GM12878 (cell line): ENCODE results near the gene SSMEM1. TPM values are rescaled to one million over a fixed set of nuclear protein-coding genes. Genes with fewer than 3 reads are reported as not detected.

Experiments
- BHLHE40 ChIP-seq, 2 experiments: fragments of 450-650 bp in 1 of 2; IDR thresholded peaks; 2 replicates each; pipeline ENCODE4 v1.6.1; 2011 to 2017; ENCODE audit warnings: low read depth in 2 of 2, borderline replicate concordance in 1 of 2, improper control_type of control experiment in 1 of 2, low read length in 1 of 2, mild to moderate bottlenecking in 1 of 2
- ETV6 ChIP-seq, 2 experiments: fragments of 450-650 bp in 1 of 2; IDR thresholded peaks in 1 of 2; conservative IDR thresholded peaks in 1 of 2; 2 replicates each; pipeline ENCODE4 v1.6.1; 2014; ENCODE audit warnings: antibody characterized with exemption in 1 of 2, borderline replicate concordance in 1 of 2, low read depth in 1 of 2, mild to moderate bottlenecking in 1 of 2, moderate library complexity in 1 of 2
- HDGF ChIP-seq: fragments of 450-650 bp; IDR thresholded peaks from 2 replicates; pipeline ENCODE4 v1.6.1; 2016; ENCODE audit warnings: antibody characterized with exemption
- IKZF1 ChIP-seq: fragments of 450-650 bp; conservative IDR thresholded peaks from 2 replicates; pipeline ENCODE4 v1.6.1; 2017; ENCODE audit warnings: antibody characterized with exemption, mild to moderate bottlenecking
- IRF5 ChIP-seq: fragments of 450-650 bp; IDR thresholded peaks from 2 replicates; pipeline ENCODE4 v1.6.1; 2017; ENCODE audit warnings: borderline replicate concordance
- JUNB ChIP-seq: IDR thresholded peaks from 2 replicates; pipeline ENCODE4 v1.6.1; 2016; ENCODE audit warnings: antibody characterized with exemption, mild to moderate bottlenecking
- KAT2A ChIP-seq: conservative IDR thresholded peaks from 2 replicates; pipeline ENCODE4 v1.6.1; 2011; ENCODE audit warnings: low read depth, low read length; ENCODE audit not compliant: control insufficient read depth
- MEF2B ChIP-seq: fragments of 450-650 bp; IDR thresholded peaks from 2 replicates; pipeline ENCODE4 v1.6.1; 2018; ENCODE audit warnings: mild to moderate bottlenecking, moderate library complexity; ENCODE audit not compliant: partially characterized antibody, poor library complexity, severe bottlenecking
- MTA3 ChIP-seq: IDR thresholded peaks from 2 replicates; pipeline ENCODE4 v1.6.1; 2012; ENCODE audit warnings: low read length, inconsistent platforms, borderline replicate concordance
- NFYA ChIP-seq: IDR thresholded peaks from 2 replicates; pipeline ENCODE4 v1.6.1; 2011; ENCODE audit warnings: low read depth, mild to moderate bottlenecking, low read length, improper control_type of control experiment, borderline replicate concordance
- NFYB ChIP-seq: IDR thresholded peaks from 2 replicates; pipeline ENCODE4 v1.6.1; 2011; ENCODE audit warnings: low read depth, mild to moderate bottlenecking, low read length, improper control_type of control experiment, moderate library complexity; ENCODE audit not compliant: insufficient read depth
- PML ChIP-seq: IDR thresholded peaks from 2 replicates; pipeline ENCODE4 v1.6.1; 2012; ENCODE audit warnings: low read length, inconsistent platforms
- RAD51 ChIP-seq: fragments of 450-650 bp; IDR thresholded peaks from 2 replicates; pipeline ENCODE4 v1.6.1; 2016; ENCODE audit warnings: moderate library complexity, mild to moderate bottlenecking, inconsistent platforms
- RBBP5 ChIP-seq: fragments of 200-600 bp; sonication (generic); conservative IDR thresholded peaks from 2 replicates; pipeline ENCODE4 v1.6.1; 2016
- RELB ChIP-seq: fragments of 450-650 bp; IDR thresholded peaks from 2 replicates; pipeline ENCODE4 v1.6.1; 2017; ENCODE audit warnings: low read depth, mild to moderate bottlenecking, moderate library complexity
- SIX5 ChIP-seq: IDR thresholded peaks from 2 replicates; pipeline ENCODE4 v1.6.1; 2011; ENCODE audit warnings: mild to moderate bottlenecking, low read depth, low read length, moderate library complexity; ENCODE audit not compliant: severe bottlenecking
- STAT1 ChIP-seq: fragments of 450-650 bp; conservative IDR thresholded peaks from 2 replicates; pipeline ENCODE4 v1.6.1; 2014; ENCODE audit warnings: antibody characterized with exemption, mild to moderate bottlenecking
- TCF12 ChIP-seq: IDR thresholded peaks from 2 replicates; pipeline ENCODE4 v1.6.1; 2011; ENCODE audit warnings: low read depth, mild to moderate bottlenecking, low read length
- TCF7 ChIP-seq: IDR thresholded peaks from 2 replicates; pipeline ENCODE4 v1.6.1; 2014; ENCODE audit warnings: antibody characterized with exemption, borderline replicate concordance
- YY1 ChIP-seq: IDR thresholded peaks from 2 replicates; pipeline ENCODE4 v1.6.1; 2011; ENCODE audit warnings: low read depth, mild to moderate bottlenecking, low read length
- ZBED1 ChIP-seq: IDR thresholded peaks from 2 replicates; pipeline ENCODE4 v1.6.1; 2016; ENCODE audit warnings: borderline replicate concordance
- ZBTB40 ChIP-seq: fragments of 450-650 bp; IDR thresholded peaks from 2 replicates; pipeline ENCODE4 v1.6.1; 2016; ENCODE audit warnings: mild to moderate bottlenecking, moderate library complexity, borderline replicate concordance
- polyA plus RNA-seq, 11 experiments: library from polyadenylated mRNA; depleted of rRNA in 4 of 11; unstranded in 6 of 11; stranded (reverse) in 5 of 11; fragments of >200 nt; fragmentation: Nextera tagmentation in 4 of 11; fragmentation: Illumina TruSeq in 1 of 11; extraction: Ambion mirVana in 4 of 11; extraction: Trizol in 1 of 11; gene quantifications; 1 replicate in 1 of 11; 2 replicates in 10 of 11; pipeline versions ENCODE4 v1.2.1 to v1.2.3, GENCODE V29; 2011 to 2016; ENCODE audit warnings: inconsistent platforms in 2 of 11, missing spikeins in 2 of 11, low read depth in 1 of 11
- total RNA-seq, 4 experiments: library from RNA; depleted of rRNA in 3 of 4; stranded (reverse); fragments of >200 nt in 3 of 4; fragmentation: Illumina TruSeq in 1 of 4; extraction: Trizol in 1 of 4; gene quantifications; 2 replicates each; pipeline versions ENCODE4 v1.2.1 to v1.2.3, GENCODE V29; 2013 to 2021

The SSMEM1 gene
- total and polyA plus RNA-seq, 10 of the 15 experiments (the other 5 are each of a cell fraction or from before 2014, with no cell fraction given), result not detected

GRCh38 chr7:130205084-130205947 lies 2.3 kb upstream of the SSMEM1 start, which contains the start of gene TMEM209 (continued):
- TF ChIP-seq IKZF1, result peak; percentile 86
- no peak for TF ChIP-seq MTA3
- 0 out of 2 replicates have a peak, but pooled peaks have one; percentile 20 for TF ChIP-seq HDGF
- TF ChIP-seq PML, result peak; percentile 95
- TF ChIP-seq IRF5, result peak; percentile 94
- no peak for TF ChIP-seq ETV6 (conservative IDR thresholded peaks at IDR 0.05 in 1 of 2, IDR thresholded peaks at IDR 0.05 in 1 of 2; ENCODE audit: borderline replicate concordance in 1 of 2, low read depth in 1 of 2)
- TF ChIP-seq RAD51, result no peak
- TF ChIP-seq STAT1, result peak; percentile 13; the same call in 1 of the 2 replicates
- peak; percentile 52; the same call in 1 of the 2 replicates for TF ChIP-seq TCF12
- no peak for TF ChIP-seq NFYB
- peak; percentile 72; the same call in 1 of the 2 replicates for TF ChIP-seq RELB
- no peak for TF ChIP-seq JUNB
- TF ChIP-seq TCF7, result no peak
- TF ChIP-seq RBBP5, result no peak
- no peak for TF ChIP-seq ZBED1
- 0 out of 4 replicates have a peak, but pooled peaks of 1 of the 2 experiments have one; percentile 15 for TF ChIP-seq BHLHE40 (IDR thresholded peaks at IDR 0.05; ENCODE audit: borderline replicate concordance in 1 of 2, low read depth in 2 of 2, low read length in 1 of 2)
- peak; percentile 90 for TF ChIP-seq YY1
- TF ChIP-seq ZBTB40, result peak; percentile 91
- TF ChIP-seq NFYA, result no peak
- TF ChIP-seq SIX5, result peak; percentile 52
- no peak for TF ChIP-seq KAT2A
- TF ChIP-seq MEF2B, result peak; percentile 54
